Endothelial cell (in vitro differentiated cells): ENCODE results near the gene GGACT. TPM values are rescaled to one million over a fixed set of nuclear protein-coding genes. Genes with fewer than 3 reads are reported as not detected.
A peak's percentile ranks its signal among the peaks of the same experiment; 100 is the strongest.

Experiments used
- DNase-seq: peaks from one replicate; pipeline ENCODE4 v3.0.0; 2021; ENCODE audit warnings: low spot score
- H3K27ac Mint-ChIP-seq: one replicate; pipeline ENCODE4 v1.8.0; 2021; ENCODE audit warnings: mixed read lengths, inconsistent platforms; ENCODE audit not compliant: unreplicated experiment
- H3K27me3 Mint-ChIP-seq: one replicate; pipeline ENCODE4 v1.8.0; 2021; ENCODE audit warnings: mild to moderate bottlenecking, moderate library complexity, mixed read lengths, inconsistent platforms; ENCODE audit not compliant: unreplicated experiment
- H3K36me3 Mint-ChIP-seq: one replicate; pipeline ENCODE4 v1.8.0; 2021; ENCODE audit warnings: mild to moderate bottlenecking, low read depth, mixed read lengths, inconsistent platforms; ENCODE audit not compliant: unreplicated experiment
- H3K4me1 Mint-ChIP-seq: one replicate; pipeline ENCODE4 v1.8.0; 2021; ENCODE audit warnings: mild to moderate bottlenecking, mixed read lengths, inconsistent platforms; ENCODE audit not compliant: unreplicated experiment
- H3K4me3 Mint-ChIP-seq: one replicate; pipeline ENCODE4 v1.8.0; 2021; ENCODE audit warnings: mild to moderate bottlenecking, mixed read lengths, inconsistent platforms; ENCODE audit not compliant: unreplicated experiment
- H3K9me3 Mint-ChIP-seq: one replicate; pipeline ENCODE4 v1.8.0; 2021; ENCODE audit warnings: mixed read lengths, inconsistent platforms; ENCODE audit not compliant: unreplicated experiment
- CTCF ChIP-seq: fragments of 200-600 bp; sonication (generic); IDR thresholded peaks from one replicate; pipeline ENCODE4 v1.5.0; 2021; ENCODE audit warnings: antibody characterized with exemption; ENCODE audit not compliant: unreplicated experiment
- total RNA-seq: library from RNA; stranded (reverse); fragmentation: NEBNext Ultra II Directional; extraction: Animal tissue kit (Norgen Biotek cat#: 25700); gene quantifications from one replicate; pipeline ENCODE4 v1.2.1, GENCODE V29; 2021; ENCODE audit not compliant: unreplicated experiment

GGACT gene
- total RNA-seq, 1 donor from 2014 or later: 7.0 TPM

DNA sequence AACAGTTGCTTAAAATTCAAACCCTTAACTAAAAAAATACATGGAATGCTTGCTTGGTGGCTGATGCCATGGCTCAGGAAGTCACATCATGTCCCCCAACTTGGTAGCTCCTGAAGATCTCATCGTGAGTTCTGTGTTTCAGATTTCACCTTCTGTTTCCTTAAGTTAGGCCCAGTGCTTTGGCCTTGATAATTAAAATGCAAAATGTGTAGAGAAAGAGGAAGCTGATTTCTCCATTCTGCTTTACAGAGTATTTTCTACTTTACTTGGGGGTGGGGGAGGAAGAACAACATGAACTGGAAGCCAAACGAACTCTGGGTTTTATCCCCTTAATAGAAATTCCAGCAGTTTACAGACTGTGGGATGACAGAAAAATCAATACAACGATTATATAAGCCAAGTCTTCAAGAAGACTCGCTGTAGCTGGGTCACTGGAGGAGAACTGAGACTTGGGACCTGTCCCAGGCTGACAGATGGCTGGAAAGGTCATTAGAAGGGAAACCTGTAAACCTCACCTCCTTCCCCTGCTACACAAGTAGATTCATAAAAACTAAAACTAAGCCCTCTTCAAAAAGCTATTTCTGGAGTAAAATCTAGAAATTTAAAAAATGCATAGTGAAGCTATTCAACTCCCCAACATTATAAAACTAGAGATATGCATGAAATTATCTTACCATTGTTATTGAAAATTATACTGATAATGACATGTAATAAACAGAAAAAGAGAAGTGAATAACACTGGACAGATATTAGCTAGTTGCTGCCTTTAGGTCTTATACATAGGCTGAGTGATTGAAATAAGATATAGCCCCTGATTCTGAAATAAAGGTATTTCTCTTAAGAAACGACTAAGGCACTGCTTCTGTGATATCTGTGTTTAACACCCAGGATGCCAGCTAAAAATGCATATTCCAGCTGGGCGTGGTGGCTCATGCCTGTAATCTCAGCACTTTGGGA, 22.1 kb upstream of the GGACT start:
- H3K4me1 Mint-ChIP-seq: peaks cover 33% of the 10 kb centered on the region
- peaks cover 11% of the 10 kb centered on the region for H3K36me3 Mint-ChIP-seq
- no peaks in the 10 kb centered on the region for H3K9me3 Mint-ChIP-seq
- no peak for DNase-seq
- H3K27ac Mint-ChIP-seq: peak overlapping the region; percentile 94
- no peak for TF ChIP-seq CTCF
- H3K27me3 Mint-ChIP-seq: peaks cover 4% of the 10 kb centered on the region
- H3K4me3 Mint-ChIP-seq: no peak overlapping the region

GRCh38 chr13:100608906-100609305, 20.3 kb upstream of the GGACT start:
- Mint-ChIP-seq H3K27me3 (peaks cover 4% of the 10 kb centered on the region), H3K27ac (no peak overlapping the region), H3K36me3 (peaks cover 11% of the 10 kb centered on the region), H3K4me1 (peaks cover 31% of the 10 kb centered on the region), H3K9me3 (no peaks in the 10 kb centered on the region), H3K4me3 (no peak overlapping the region)
- no peak for TF ChIP-seq CTCF
- no peak for DNase-seq

DNA sequence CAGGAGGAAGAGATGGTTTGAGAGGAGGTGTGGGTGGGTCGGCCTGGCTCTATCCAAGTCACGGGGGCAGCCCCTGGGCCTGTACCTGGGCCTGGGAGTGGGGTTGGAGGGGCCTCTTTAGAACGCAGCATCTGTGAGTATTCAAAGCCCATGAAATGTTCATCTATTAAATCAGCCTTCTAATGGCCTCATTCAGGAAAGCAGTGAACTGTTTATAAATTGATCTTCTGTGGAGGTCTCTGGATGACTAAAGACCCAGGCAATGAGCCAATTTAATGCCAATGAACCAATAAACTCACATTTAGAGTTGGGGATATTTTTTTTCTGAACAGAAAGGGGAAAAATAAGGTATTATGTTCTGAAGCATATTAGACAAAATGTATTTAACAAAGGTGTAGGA, 19.9 kb upstream of the GGACT start:
- Mint-ChIP-seq H3K27me3 (peaks cover 4% of the 10 kb centered on the region), H3K4me3 (no peak overlapping the region), H3K27ac (no peak overlapping the region), H3K9me3 (no peaks in the 10 kb centered on the region), H3K36me3 (peaks cover 11% of the 10 kb centered on the region), H3K4me1 (peaks cover 31% of the 10 kb centered on the region)
- TF ChIP-seq CTCF: no peak
- no peak for DNase-seq

GRCh38 chr13:100604918-100605710, 16.5 kb upstream of the GGACT start:
- Mint-ChIP-seq H3K4me3 (no peak overlapping the region), H3K4me1 (peaks cover 16% of the 10 kb centered on the region), H3K9me3 (no peaks in the 10 kb centered on the region), H3K36me3 (no peaks in the 10 kb centered on the region), H3K27me3 (peaks cover 2% of the 10 kb centered on the region), H3K27ac (no peak overlapping the region)
- no peak for TF ChIP-seq CTCF
- no peak for DNase-seq
